SK-N-SH treated with all-trans-retinoic acid at 6 μM for 48 hours (cell line): ENCODE measurements around the gene PKN2.

ENCODE experiments used
- ATAC-seq: fragments of 200-7000 bp; cut with Tn5 transposase; 3 replicates; pipeline ENCODE4 v1.9.1; 2020; ENCODE audit warnings: mild to moderate bottlenecking, moderate library complexity
- ARNTL ChIP-seq: fragments of 450-650 bp; formaldehyde crosslinking; IDR thresholded peaks from 2 replicates; pipeline ENCODE4 v1.5.0; 2020; ENCODE audit warnings: low read depth, mild to moderate bottlenecking, moderate library complexity, borderline replicate concordance
- BACH2 ChIP-seq: fragments of 250-450 bp; sonication (Bioruptor Pico); IDR thresholded peaks from 2 replicates; pipeline ENCODE4 v1.9.0; 2021; ENCODE audit warnings: mild to moderate bottlenecking, borderline replicate concordance
- CREB5 ChIP-seq: fragments of 250-450 bp; sonication (Bioruptor Pico); IDR thresholded peaks from 2 replicates; pipeline ENCODE4 v1.5.1; 2020; ENCODE audit warnings: low read depth, mild to moderate bottlenecking, moderate library complexity
- CSRNP3 ChIP-seq: fragments of 250-450 bp; sonication (Bioruptor Pico); IDR thresholded peaks from 2 replicates; pipeline ENCODE4 v1.5.1; 2021; ENCODE audit warnings: mild to moderate bottlenecking, moderate library complexity
- ESRRG ChIP-seq: fragments of 250-450 bp; sonication (Bioruptor Pico); IDR thresholded peaks from 2 replicates; pipeline ENCODE4 v1.6.1; 2021; ENCODE audit warnings: mild to moderate bottlenecking
- ISL1 ChIP-seq: fragments of 250-450 bp; sonication (Bioruptor Pico); IDR thresholded peaks from 2 replicates; pipeline ENCODE4 v2.1.2; 2022; ENCODE audit warnings: mild to moderate bottlenecking, moderate library complexity
- PPARA ChIP-seq: fragments of 250-450 bp; sonication (Bioruptor Pico); IDR thresholded peaks from 2 replicates; pipeline ENCODE4 v1.5.0; 2020; ENCODE audit warnings: mild to moderate bottlenecking, borderline replicate concordance
- TOX ChIP-seq: fragments of 250-450 bp; sonication (Bioruptor Pico); IDR thresholded peaks from 2 replicates; pipeline ENCODE4 v1.8.0; 2021; ENCODE audit warnings: mild to moderate bottlenecking, moderate library complexity, borderline replicate concordance
- ZC3H10 ChIP-seq: fragments of 250-450 bp; sonication (Bioruptor Pico); IDR thresholded peaks from 2 replicates; pipeline ENCODE4 v1.5.1; 2021; ENCODE audit warnings: mild to moderate bottlenecking, moderate library complexity
- ZFP3 ChIP-seq: fragments of 250-450 bp; sonication (Bioruptor Pico); IDR thresholded peaks from 2 replicates; pipeline ENCODE4 v1.5.0; 2020; ENCODE audit warnings: mild to moderate bottlenecking, moderate library complexity
- ZNF565 ChIP-seq: fragments of 450-650 bp; formaldehyde crosslinking; conservative IDR thresholded peaks from 2 replicates; pipeline ENCODE4 v1.5.0; 2020; ENCODE audit warnings: low read depth, mild to moderate bottlenecking, moderate library complexity
- ZNF70 ChIP-seq: fragments of 450-650 bp; formaldehyde crosslinking; IDR thresholded peaks from 2 replicates; pipeline ENCODE4 v1.5.0; 2020; ENCODE audit warnings: mild to moderate bottlenecking, moderate library complexity
- ZNF8 ChIP-seq: fragments of 450-650 bp; formaldehyde crosslinking; IDR thresholded peaks from 2 replicates; pipeline ENCODE4 v1.5.0; 2020; ENCODE audit warnings: mild to moderate bottlenecking, moderate library complexity
- TF ChIP-seq, protein P1 (sequence below): fragments of 250-450 bp; sonication (Bioruptor Pico); IDR thresholded peaks from 2 replicates; pipeline ENCODE4 v1.5.0; 2020; ENCODE audit warnings: mild to moderate bottlenecking, moderate library complexity
- TF ChIP-seq, protein P2 (sequence below): fragments of 250-450 bp; sonication (Bioruptor Pico); IDR thresholded peaks from 2 replicates; pipeline ENCODE4 v1.8.0; 2021; ENCODE audit warnings: low read depth, mild to moderate bottlenecking, moderate library complexity, borderline replicate concordance
- TF ChIP-seq, protein P3 (sequence below): fragments of 250-450 bp; sonication (Bioruptor Pico); IDR thresholded peaks from 2 replicates; pipeline ENCODE4 v1.8.0; 2020; ENCODE audit warnings: mild to moderate bottlenecking, moderate library complexity, borderline replicate concordance

Gene PKN2

DNA sequence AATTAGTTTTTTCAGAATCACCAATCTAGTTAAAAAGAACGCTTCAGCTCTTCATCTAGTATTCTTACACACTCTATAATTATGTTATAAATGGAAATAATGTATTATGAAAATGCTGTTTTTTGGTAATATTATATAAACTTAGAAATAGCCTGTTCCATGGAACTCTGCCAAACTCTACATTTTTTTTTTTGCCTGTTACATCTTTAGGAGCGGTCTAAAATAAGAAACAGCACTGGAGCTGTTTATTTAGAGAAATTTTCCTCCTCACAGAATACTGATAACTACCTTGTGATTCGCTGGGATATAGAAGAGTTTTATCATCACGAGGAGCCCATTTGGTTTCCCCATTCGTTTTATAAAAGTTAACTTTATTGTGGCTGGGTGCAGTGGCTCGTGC lies 58.5 kb downstream of the PKN2 start:
- no peak for ATAC-seq
- TF ChIP-seq PPARA = no peak
- TF ChIP-seq ZNF565 (CRISPR knock-in tag) = no peak
- no peak for TF ChIP-seq ESRRG (CRISPR knock-in tag)
- no peak for TF ChIP-seq ZFP3 (CRISPR knock-in tag)
- TF ChIP-seq, protein P1, sequence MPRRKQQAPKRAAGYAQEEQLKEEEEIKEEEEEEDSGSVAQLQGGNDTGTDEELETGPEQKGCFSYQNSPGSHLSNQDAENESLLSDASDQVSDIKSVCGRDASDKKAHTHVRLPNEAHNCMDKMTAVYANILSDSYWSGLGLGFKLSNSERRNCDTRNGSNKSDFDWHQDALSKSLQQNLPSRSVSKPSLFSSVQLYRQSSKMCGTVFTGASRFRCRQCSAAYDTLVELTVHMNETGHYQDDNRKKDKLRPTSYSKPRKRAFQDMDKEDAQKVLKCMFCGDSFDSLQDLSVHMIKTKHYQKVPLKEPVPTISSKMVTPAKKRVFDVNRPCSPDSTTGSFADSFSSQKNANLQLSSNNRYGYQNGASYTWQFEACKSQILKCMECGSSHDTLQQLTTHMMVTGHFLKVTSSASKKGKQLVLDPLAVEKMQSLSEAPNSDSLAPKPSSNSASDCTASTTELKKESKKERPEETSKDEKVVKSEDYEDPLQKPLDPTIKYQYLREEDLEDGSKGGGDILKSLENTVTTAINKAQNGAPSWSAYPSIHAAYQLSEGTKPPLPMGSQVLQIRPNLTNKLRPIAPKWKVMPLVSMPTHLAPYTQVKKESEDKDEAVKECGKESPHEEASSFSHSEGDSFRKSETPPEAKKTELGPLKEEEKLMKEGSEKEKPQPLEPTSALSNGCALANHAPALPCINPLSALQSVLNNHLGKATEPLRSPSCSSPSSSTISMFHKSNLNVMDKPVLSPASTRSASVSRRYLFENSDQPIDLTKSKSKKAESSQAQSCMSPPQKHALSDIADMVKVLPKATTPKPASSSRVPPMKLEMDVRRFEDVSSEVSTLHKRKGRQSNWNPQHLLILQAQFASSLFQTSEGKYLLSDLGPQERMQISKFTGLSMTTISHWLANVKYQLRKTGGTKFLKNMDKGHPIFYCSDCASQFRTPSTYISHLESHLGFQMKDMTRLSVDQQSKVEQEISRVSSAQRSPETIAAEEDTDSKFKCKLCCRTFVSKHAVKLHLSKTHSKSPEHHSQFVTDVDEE (CRISPR knock-in tag) = no peak
- TF ChIP-seq CREB5 (CRISPR knock-in tag) = no peak

GRCh38 chr1:88744142-88744541 lies 60.1 kb downstream of the PKN2 start:
- TF ChIP-seq ZFP3 (CRISPR knock-in tag) (no peak), CREB5 (CRISPR knock-in tag) (no peak), ISL1 (no peak), ZNF8 (CRISPR knock-in tag) (no peak), ZC3H10 (CRISPR knock-in tag) (no peak), CSRNP3 (CRISPR knock-in tag) (no peak), PPARA (no peak)
- TF ChIP-seq, protein P2, sequence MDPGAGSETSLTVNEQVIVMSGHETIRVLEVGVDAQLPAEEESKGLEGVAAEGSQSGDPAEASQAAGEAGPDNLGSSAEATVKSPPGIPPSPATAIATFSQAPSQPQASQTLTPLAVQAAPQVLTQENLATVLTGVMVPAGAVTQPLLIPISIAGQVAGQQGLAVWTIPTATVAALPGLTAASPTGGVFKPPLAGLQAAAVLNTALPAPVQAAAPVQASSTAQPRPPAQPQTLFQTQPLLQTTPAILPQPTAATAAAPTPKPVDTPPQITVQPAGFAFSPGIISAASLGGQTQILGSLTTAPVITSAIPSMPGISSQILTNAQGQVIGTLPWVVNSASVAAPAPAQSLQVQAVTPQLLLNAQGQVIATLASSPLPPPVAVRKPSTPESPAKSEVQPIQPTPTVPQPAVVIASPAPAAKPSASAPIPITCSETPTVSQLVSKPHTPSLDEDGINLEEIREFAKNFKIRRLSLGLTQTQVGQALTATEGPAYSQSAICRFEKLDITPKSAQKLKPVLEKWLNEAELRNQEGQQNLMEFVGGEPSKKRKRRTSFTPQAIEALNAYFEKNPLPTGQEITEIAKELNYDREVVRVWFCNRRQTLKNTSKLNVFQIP (CRISPR knock-in tag) = no peak
- TF ChIP-seq, all 23 proteins: peak for 0
- ATAC-seq = no peak

DNA sequence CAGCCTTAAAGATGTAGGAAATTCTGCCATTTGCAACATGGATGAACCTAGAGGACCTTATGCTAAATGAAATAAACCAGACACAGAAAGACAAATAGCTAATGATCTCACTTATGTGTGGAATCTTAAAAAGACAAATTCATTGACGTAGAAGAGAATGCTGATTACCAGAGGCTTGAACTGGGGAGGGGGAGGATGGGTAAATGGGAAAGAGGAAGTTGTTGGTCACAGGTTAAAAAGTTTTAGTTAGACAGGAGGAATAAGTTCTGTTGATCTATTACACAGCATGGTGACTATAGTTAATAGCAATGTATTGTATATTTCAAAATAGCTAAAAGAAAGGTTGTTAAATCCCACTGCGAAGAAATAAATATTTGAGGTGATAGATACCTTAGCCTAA lies 62.8 kb downstream of the PKN2 start:
- no peak for ATAC-seq
- TF ChIP-seq, protein P3, sequence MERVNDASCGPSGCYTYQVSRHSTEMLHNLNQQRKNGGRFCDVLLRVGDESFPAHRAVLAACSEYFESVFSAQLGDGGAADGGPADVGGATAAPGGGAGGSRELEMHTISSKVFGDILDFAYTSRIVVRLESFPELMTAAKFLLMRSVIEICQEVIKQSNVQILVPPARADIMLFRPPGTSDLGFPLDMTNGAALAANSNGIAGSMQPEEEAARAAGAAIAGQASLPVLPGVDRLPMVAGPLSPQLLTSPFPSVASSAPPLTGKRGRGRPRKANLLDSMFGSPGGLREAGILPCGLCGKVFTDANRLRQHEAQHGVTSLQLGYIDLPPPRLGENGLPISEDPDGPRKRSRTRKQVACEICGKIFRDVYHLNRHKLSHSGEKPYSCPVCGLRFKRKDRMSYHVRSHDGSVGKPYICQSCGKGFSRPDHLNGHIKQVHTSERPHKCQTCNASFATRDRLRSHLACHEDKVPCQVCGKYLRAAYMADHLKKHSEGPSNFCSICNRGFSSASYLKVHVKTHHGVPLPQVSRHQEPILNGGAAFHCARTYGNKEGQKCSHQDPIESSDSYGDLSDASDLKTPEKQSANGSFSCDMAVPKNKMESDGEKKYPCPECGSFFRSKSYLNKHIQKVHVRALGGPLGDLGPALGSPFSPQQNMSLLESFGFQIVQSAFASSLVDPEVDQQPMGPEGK (CRISPR knock-in tag) = no peak
- TF ChIP-seq ESRRG (CRISPR knock-in tag) (no peak), ISL1 (no peak), ZNF8 (CRISPR knock-in tag) (no peak), TOX (no peak), ZNF70 (no peak), ARNTL (CRISPR knock-in tag) (no peak), ZC3H10 (CRISPR knock-in tag) (no peak), BACH2 (CRISPR knock-in tag) (no peak)
- TF ChIP-seq, protein P2 (CRISPR knock-in tag) = no peak
